ENCODE results near the gene ZDHHC14. TPM values are rescaled to one million over a fixed set of nuclear protein-coding genes. Genes with fewer than 3 reads are reported as not detected.
A peak's percentile ranks its signal among the peaks of the same experiment; 100 is the strongest.

ZDHHC14 gene
- total and polyA plus RNA-seq, 8 donors, result 3.4 to 25.7 (median 7.4) TPM

- Histone ChIP-seq H3K4me1 (peaks cover 6 to 32% (median 11%) of the 10 kb centered on the region in 4 donors), H3K27ac (peak overlapping the region; percentile 60 to 73 (median 72)), H3K9me3 (no peaks in the 10 kb centered on the region), H3K27me3 (no peaks in the 10 kb centered on the region), H3K4me3 (no peak overlapping the region), H3K36me3 (peaks cover 0 to 10% (median 7%) of the 10 kb centered on the region in 4 donors)
- DNase-seq, result peak; percentile 82 to 90
- TF ChIP-seq EP300 (IDR thresholded peaks at IDR 0.05) (no peak), POLR2A (IDR thresholded peaks at IDR 0.05) (no peak), CTCF (IDR thresholded peaks at IDR 0.05) (peak in 3 of 7 experiments; percentile 11 to 25 (median 16)), POLR2AphosphoS5 (IDR thresholded peaks at IDR 0.05) (peak in 1 of 3 donors; percentile 56)
- intact Hi-C loops (cut with DNase I; ENCODE audit: low total_unique reads), result loop anchor here (10.0 kb wide), 1 partner anchor 355 kb away; no protein-coding TSS in a partner anchor
- 11 to 23% (median 18%) methylated on average over 13 to 14 of the region's 14 CpGs for WGBS, 5 donors
These were observed 288.8 kb downstream of the ZDHHC14 start for GRCh38 chr6:157669747-157670216.

GRCh38 chr6:157670466-157671186 is 289.6 kb downstream of the ZDHHC14 start:
- H3K36me3 ChIP-seq, result peaks cover 0 to 10% (median 7%) of the 10 kb centered on the region in 4 donors

GRCh38 chr6:157672726-157673412 is 291.9 kb downstream of the ZDHHC14 start:
- DNase-seq, result no peak
- H3K36me3 ChIP-seq, result peaks cover 0 to 10% (median 7%) of the 10 kb centered on the region in 4 donors
- TF ChIP-seq POLR2AphosphoS5 (IDR thresholded peaks at IDR 0.05) (no peak), EP300 (IDR thresholded peaks at IDR 0.05) (no peak), CTCF (IDR thresholded peaks at IDR 0.05) (no peak), POLR2A (IDR thresholded peaks at IDR 0.05) (no peak)
- H3K27me3 ChIP-seq, result no peaks in the 10 kb centered on the region
- H3K9me3 ChIP-seq, result no peaks in the 10 kb centered on the region
- intact Hi-C loops (cut with DNase I; ENCODE audit: low total_unique reads), result no loop called here
- 94 to 96% (median 96%) methylated on average over 32 to 37 of the region's 37 CpGs for WGBS, 5 donors
- no peak overlapping the region for H3K27ac ChIP-seq
- no peak overlapping the region for H3K4me3 ChIP-seq
- H3K4me1 ChIP-seq, result peaks cover 10 to 33% (median 18%) of the 10 kb centered on the region in 4 donors

More at GRCh38 chr6:157670466-157671186, 289.6 kb downstream of the ZDHHC14 start:
- WGBS, 5 donors, result 72 to 84% (median 82%) methylated on average over 9 of the region's 9 CpGs
- Histone ChIP-seq H3K27me3 (no peaks in the 10 kb centered on the region), H3K4me1 (peaks cover 10 to 38% (median 15%) of the 10 kb centered on the region in 4 donors), H3K9me3 (no peaks in the 10 kb centered on the region), H3K27ac (peak overlapping the region in 4 of 5 donors; percentile 68 to 73 (median 72)), H3K4me3 (no peak overlapping the region)
- intact Hi-C loops (cut with DNase I; ENCODE audit: low total_unique reads), result no loop called here
- DNase-seq, result no peak
- no peak for TF ChIP-seq POLR2AphosphoS5 (IDR thresholded peaks at IDR 0.05)
- no peak for TF ChIP-seq CTCF (IDR thresholded peaks at IDR 0.05)
- no peak for TF ChIP-seq POLR2A (IDR thresholded peaks at IDR 0.05)
- TF ChIP-seq EP300 (IDR thresholded peaks at IDR 0.05), result no peak

GRCh38 chr6:157673596-157673995 is 292.6 kb downstream of the ZDHHC14 start:
- Histone ChIP-seq H3K36me3 (peaks cover 0 to 10% (median 7%) of the 10 kb centered on the region in 4 donors), H3K27ac (no peak overlapping the region), H3K4me3 (no peak overlapping the region), H3K4me1 (peaks cover 10 to 33% (median 18%) of the 10 kb centered on the region in 4 donors), H3K9me3 (no peaks in the 10 kb centered on the region), H3K27me3 (no peaks in the 10 kb centered on the region)
- 93 to 98% (median 95%) methylated on average over 15 of the region's 15 CpGs for WGBS, 5 donors
- TF ChIP-seq CTCF (IDR thresholded peaks at IDR 0.05) (no peak), POLR2A (IDR thresholded peaks at IDR 0.05) (no peak), EP300 (IDR thresholded peaks at IDR 0.05) (no peak), POLR2AphosphoS5 (IDR thresholded peaks at IDR 0.05) (no peak)
- no peak for DNase-seq
- intact Hi-C loops (cut with DNase I; ENCODE audit: low total_unique reads), result no loop called here
